K562 (cell line): ENCODE measurements around the gene ALDH16A1. TPM values are rescaled to one million over a fixed set of nuclear protein-coding genes. Genes with fewer than 3 reads are reported as not detected.
A peak's percentile ranks its signal among the peaks of the same experiment; 100 is the strongest.

Experiments
- ATAC-seq: fragments of 200-7000 bp; cut with Tn5 transposase; 3 replicates; pipeline ENCODE4 v1.9.1; 2020; ENCODE audit warnings: moderate library complexity
- BruUV-seq: library from RNA; stranded (reverse); fragments of 400-500 nt; replicated peaks from 2 replicates; lab custom pipeline; 2021; lab: Mats Ljungman, UMichigan
- CTCF ChIA-PET: fragments of 300-600 bp; formaldehyde crosslinking; extraction: SDS; loops from one replicate; lab custom pipeline; 2021; ENCODE audit warnings: low intra/inter-chr PET ratio; lab: Yijun Ruan, JAX
- POLR2A ChIA-PET: fragments of 300-600, 350-650 bp; sonication (Branson Sonifier 250); formaldehyde crosslinking; extraction: SDS; loops from one replicate; lab custom pipeline; 2021; ENCODE audit warnings: antibody characterized with exemption, inconsistent platforms; lab: Yijun Ruan, JAX
- DNase-seq, 4 experiments: peaks; one replicate each; pipeline versions ENCODE4 v3.0.0 to v3.0.0-alpha.2; 2011 to 2018; ENCODE audit warnings: low spot score in 3 of 4, mixed read lengths in 3 of 4; ENCODE audit errors: extremely low read depth in 1 of 4
- FAIRE-seq: peaks from 2 replicates; lab custom pipeline; 2011; peaks lifted over from hg19 to GRCh38; lab: Jason Lieb, UNC
- H2AFZ ChIP-seq: 2 replicates; pipeline ENCODE4 v1.6.0; 2011; ENCODE audit warnings: low read depth, low read length, control low read depth, inconsistent platforms
- H3K27ac ChIP-seq: fragments of 200-600 bp; 3 replicates; pipeline ENCODE4 v1.8.0; 2011; ENCODE audit warnings: low read depth, mild to moderate bottlenecking, control low read depth, inconsistent platforms, low read length, moderate library complexity, mixed read lengths; ENCODE audit errors: extremely low read depth
- H3K27me3 ChIP-seq, 2 experiments: fragments of 300-600 bp in 1 of 2; 2 replicates in 1 of 2; 3 replicates in 1 of 2; pipeline versions ENCODE4 v1.6.0 to v1.8.0; 2011; ENCODE audit warnings: inconsistent platforms in 2 of 2, low read length in 2 of 2, mild to moderate bottlenecking in 1 of 2, mixed read lengths in 1 of 2, moderate library complexity in 1 of 2; ENCODE audit not compliant: control insufficient read depth in 2 of 2, insufficient read depth in 2 of 2
- H3K36me3 ChIP-seq: fragments of 300-600 bp; 3 replicates; pipeline ENCODE4 v1.8.0; 2011; ENCODE audit warnings: mild to moderate bottlenecking, low read length, inconsistent platforms; ENCODE audit not compliant: control insufficient read depth, insufficient read depth
- H3K4me1 ChIP-seq, 2 experiments: fragments of 200-600 bp in 1 of 2; replicated peaks in 1 of 2; 2 replicates in 1 of 2; 3 replicates in 1 of 2; pipeline versions ENCODE4 v1.5.1 to v1.8.0; 2011; ENCODE audit warnings: inconsistent platforms in 2 of 2, low read length in 2 of 2, mild to moderate bottlenecking in 1 of 2, mixed read lengths in 1 of 2, moderate library complexity in 1 of 2; ENCODE audit not compliant: control insufficient read depth in 2 of 2, insufficient read depth in 2 of 2
- H3K4me2 ChIP-seq: 2 replicates; pipeline ENCODE4 v1.6.1; 2011; ENCODE audit warnings: low read length, control low read depth, inconsistent platforms, mixed read lengths; ENCODE audit not compliant: insufficient read depth
- H3K4me3 ChIP-seq: fragments of 200-600 bp; sonication (generic), shearing (Covaris generic); 2 replicates; pipeline ENCODE4 v1.5.1; 2016; ENCODE audit warnings: control low read depth, inconsistent platforms
- H3K79me2 ChIP-seq: fragments of 200-600 bp; 3 replicates; pipeline ENCODE4 v1.8.0; 2011; ENCODE audit warnings: low read length, inconsistent platforms; ENCODE audit not compliant: control insufficient read depth, insufficient read depth
- H3K9ac ChIP-seq, 2 experiments: 2 replicates each; pipeline versions ENCODE4 v1.6.0 to v1.6.1; 2011; ENCODE audit warnings: low read depth in 2 of 2, low read length in 2 of 2, control low read depth in 1 of 2, inconsistent platforms in 1 of 2, mild to moderate bottlenecking in 1 of 2, mixed read lengths in 1 of 2; ENCODE audit not compliant: insufficient read depth in 1 of 2
- H3K9me1 ChIP-seq: one replicate; pipeline ENCODE4 v1.6.0; 2011; ENCODE audit warnings: inconsistent platforms, mild to moderate bottlenecking, low read length, moderate library complexity; ENCODE audit not compliant: control insufficient read depth, insufficient read depth
- H3K9me3 ChIP-seq: replicated peaks from 2 replicates; pipeline ENCODE4 v1.5.1; 2011; ENCODE audit warnings: low read depth, low read length, inconsistent platforms; ENCODE audit not compliant: control insufficient read depth, insufficient read depth
- H4K20me1 ChIP-seq: replicated peaks from 2 replicates; pipeline ENCODE4 v1.6.1; 2011; ENCODE audit warnings: low read length, inconsistent platforms, mixed read lengths; ENCODE audit not compliant: control insufficient read depth, insufficient read depth
- ARNT ChIP-seq, 2 experiments: fragments of 450-650 bp; IDR thresholded peaks; 2 replicates each; pipeline ENCODE4 v1.6.1; 2016; ENCODE audit warnings: mild to moderate bottlenecking in 1 of 2
- CTBP1 ChIP-seq: fragments of 450-650 bp; IDR thresholded peaks from 2 replicates; pipeline ENCODE4 v1.6.1; 2016; ENCODE audit warnings: borderline replicate concordance
- ETV6 ChIP-seq, 3 experiments: fragments of 150-350 bp in 1 of 3; sonication (generic) in 1 of 3; formaldehyde crosslinking in 1 of 3; IDR thresholded peaks; 2 replicates each; pipeline versions ENCODE4 v1.6.1 to v1.8.0; 2014 to 2022; ENCODE audit warnings: borderline replicate concordance in 2 of 3, low read depth in 2 of 3, antibody characterized with exemption in 1 of 3, low read length in 1 of 3, mild to moderate bottlenecking in 1 of 3, missing genetic modification reagents in 1 of 3
- HDAC8 ChIP-seq: fragments of 450-650 bp; IDR thresholded peaks from 2 replicates; pipeline ENCODE4 v1.6.1; 2016; ENCODE audit warnings: mild to moderate bottlenecking, missing genetic modification characterization, moderate library complexity, missing compliant biosample characterization
- MBD2 ChIP-seq: sonication (generic); IDR thresholded peaks from 2 replicates; pipeline ENCODE4 v1.6.1; 2016; ENCODE audit warnings: low read depth, borderline replicate concordance
- NKRF ChIP-seq: fragments of 450-650 bp; IDR thresholded peaks from 2 replicates; pipeline ENCODE4 v1.6.1; 2016; ENCODE audit warnings: borderline replicate concordance
- NRF1 ChIP-seq, 2 experiments: fragments of 450-650 bp; IDR thresholded peaks in 1 of 2; conservative IDR thresholded peaks in 1 of 2; 2 replicates each; pipeline ENCODE4 v1.6.1; 2014; ENCODE audit warnings: mild to moderate bottlenecking in 2 of 2
- SOX6 ChIP-seq: fragments of 450-650 bp; IDR thresholded peaks from 2 replicates; pipeline ENCODE4 v1.6.1; 2014; ENCODE audit warnings: mild to moderate bottlenecking
- WGBS: fragments of 100-300 bp; shearing (Covaris generic); methylation state at CpG from one replicate; pipeline ENCODE4 v1.1.6; 2016; ENCODE audit warnings: low coverage, mixed read lengths; ENCODE audit not compliant: insufficient coverage; ENCODE audit errors: missing lambda C conversion rate; 5-methylcytosine and 5-hydroxymethylcytosine counted together
- in situ Hi-C: fragments of 300-500 bp; cut with MboI; formaldehyde crosslinking; loops from 4 replicates; pipeline ENCODE4 v1.15.0; 2018; ENCODE audit warnings: inconsistent platforms, mixed read lengths
- intact Hi-C: fragments of 100-400 bp; cut with micrococcal nuclease; formaldehyde crosslinking; loops from 2 replicates; pipeline ENCODE4 v1.14.2; 2022
- polyA plus RNA-seq, 8 experiments: library from polyadenylated mRNA; depleted of rRNA in 4 of 8; stranded (reverse) in 5 of 8; unstranded in 3 of 8; fragments of >200 nt; fragmentation: Nextera tagmentation in 2 of 8; fragmentation: Illumina TruSeq in 1 of 8; extraction: Ambion mirVana in 2 of 8; extraction: Trizol in 1 of 8; gene quantifications; 2 replicates each; pipeline versions ENCODE4 v1.2.1 to v1.2.3, GENCODE V29; 2011 to 2014; ENCODE audit warnings: inconsistent platforms in 1 of 8, missing spikeins in 1 of 8
- total RNA-seq, 7 experiments: library from RNA; depleted of rRNA in 6 of 7; stranded (reverse); fragments of >200 nt in 6 of 7; fragmentation: Illumina TruSeq in 2 of 7; extraction: Trizol in 2 of 7; gene quantifications; 2 replicates each; pipeline versions ENCODE4 v1.2.1 to v1.2.3, GENCODE V29; 2011 to 2021; ENCODE audit warnings: low replicate concordance in 1 of 7
- TF ChIP-seq, protein P1 (sequence below), 2 experiments: fragments of 450-650 bp in 1 of 2; sonication (generic) in 1 of 2; formaldehyde crosslinking in 1 of 2; IDR thresholded peaks in 1 of 2; conservative IDR thresholded peaks in 1 of 2; 2 replicates each; pipeline versions ENCODE4 v1.6.1 to v1.8.1; 2016 to 2023; ENCODE audit warnings: mild to moderate bottlenecking in 2 of 2, moderate library complexity in 2 of 2, inconsistent platforms in 1 of 2, missing genetic modification reagents in 1 of 2
- TF ChIP-seq, protein P2 (sequence below): fragments of 250-450 bp; sonication (Bioruptor Pico); IDR thresholded peaks from 2 replicates; pipeline ENCODE4 v1.9.0; 2021; ENCODE audit warnings: mild to moderate bottlenecking
- TF ChIP-seq, protein P3 (sequence below): fragments of 250-450 bp; sonication (Bioruptor Pico); IDR thresholded peaks from 2 replicates; pipeline ENCODE4 v1.8.0; 2021; ENCODE audit warnings: moderate library complexity, mild to moderate bottlenecking, inconsistent platforms

Gene ALDH16A1
- total and polyA plus RNA-seq, 9 of the 15 experiments (the other 6 are each of a cell fraction or from before 2014, with no cell fraction given): 2.2 to 52.2 (median 7.6) TPM

DNA sequence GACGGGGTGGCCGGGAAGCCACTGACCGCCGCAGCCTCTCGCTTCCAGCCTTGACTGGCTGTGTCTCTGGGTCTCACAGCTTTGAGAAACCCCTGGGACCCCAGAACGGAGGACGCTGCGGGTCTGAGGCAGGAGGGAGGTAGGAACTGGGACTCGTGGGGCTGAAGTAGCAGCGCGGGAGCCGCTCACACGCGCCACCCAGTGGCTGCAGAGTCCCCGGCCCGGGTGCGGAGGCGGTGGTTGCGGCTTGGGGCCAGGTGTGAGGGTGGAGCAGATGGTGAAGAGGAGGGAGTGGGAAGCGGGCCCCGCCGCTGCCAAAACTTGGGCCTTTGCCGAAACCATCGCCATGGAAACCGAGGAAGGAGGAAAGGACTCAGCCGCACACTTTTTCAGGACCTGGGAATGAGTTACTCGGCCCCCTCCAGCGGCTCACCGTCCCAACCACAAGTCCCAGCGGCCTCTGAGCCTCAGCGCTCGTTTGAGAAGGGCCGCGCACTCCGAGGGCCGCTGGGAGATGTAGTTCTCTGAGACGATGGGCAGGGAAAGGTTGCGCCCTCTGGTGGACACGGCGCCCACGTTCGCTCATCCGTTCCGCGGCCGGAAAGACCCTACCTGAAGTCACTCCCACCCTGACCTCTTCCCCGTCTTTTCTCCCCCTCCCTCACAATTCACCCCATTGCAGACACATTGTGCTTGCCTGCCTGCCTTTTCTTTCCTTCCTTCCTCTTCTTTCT lies 9.5 kb upstream of the ALDH16A1 start:
- intact Hi-C loops: loop anchor here (1.0 to 10.0 kb wide), 4 partner anchors 21 to 291 kb away; partner anchors contain the start of gene PTH2
- under 1% methylated on average over 39 of the region's 47 CpGs for WGBS
- TF ChIP-seq ARNT (IDR thresholded peaks at IDR 0.05) (0 out of 4 replicates have a peak, but pooled peaks of 1 of the 2 experiments have one; percentile 29), NKRF (peak; percentile 55; the same call in 1 of the 2 replicates), SOX6 (0 out of 2 replicates have a peak, but pooled peaks have one; percentile 29), NRF1 (conservative IDR thresholded peaks at IDR 0.05 in 1 of 2, IDR thresholded peaks at IDR 0.05 in 1 of 2) (peak; percentile 52 to 63; a peak in 3 of 4 replicates), MBD2 (peak; percentile 75), CTBP1 (peak; percentile 94), ETV6 (IDR thresholded peaks at IDR 0.05; ENCODE audit: borderline replicate concordance in 1 of 2, low read depth in 2 of 2, low read length in 1 of 2) (0 out of 4 replicates have a peak, but pooled peaks of 1 of the 2 experiments have one; percentile 25), ETV6 (CRISPR knock-in tag; IDR thresholded peaks at IDR 0.05; ENCODE audit: borderline replicate concordance) (no peak), HDAC8 (tag) (peak; percentile 63; the same call in 1 of the 2 replicates)
- TF ChIP-seq, protein P1, sequence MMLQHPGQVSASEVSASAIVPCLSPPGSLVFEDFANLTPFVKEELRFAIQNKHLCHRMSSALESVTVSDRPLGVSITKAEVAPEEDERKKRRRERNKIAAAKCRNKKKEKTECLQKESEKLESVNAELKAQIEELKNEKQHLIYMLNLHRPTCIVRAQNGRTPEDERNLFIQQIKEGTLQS (IDR thresholded peaks at IDR 0.05): no peak
- TF ChIP-seq, protein P1 (CRISPR knock-in tag; conservative IDR thresholded peaks at IDR 0.05): no peak
- TF ChIP-seq, protein P2, sequence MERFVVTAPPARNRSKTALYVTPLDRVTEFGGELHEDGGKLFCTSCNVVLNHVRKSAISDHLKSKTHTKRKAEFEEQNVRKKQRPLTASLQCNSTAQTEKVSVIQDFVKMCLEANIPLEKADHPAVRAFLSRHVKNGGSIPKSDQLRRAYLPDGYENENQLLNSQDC: 0 out of 2 replicates have a peak, but pooled peaks have one; percentile 16
- TF ChIP-seq, protein P3, sequence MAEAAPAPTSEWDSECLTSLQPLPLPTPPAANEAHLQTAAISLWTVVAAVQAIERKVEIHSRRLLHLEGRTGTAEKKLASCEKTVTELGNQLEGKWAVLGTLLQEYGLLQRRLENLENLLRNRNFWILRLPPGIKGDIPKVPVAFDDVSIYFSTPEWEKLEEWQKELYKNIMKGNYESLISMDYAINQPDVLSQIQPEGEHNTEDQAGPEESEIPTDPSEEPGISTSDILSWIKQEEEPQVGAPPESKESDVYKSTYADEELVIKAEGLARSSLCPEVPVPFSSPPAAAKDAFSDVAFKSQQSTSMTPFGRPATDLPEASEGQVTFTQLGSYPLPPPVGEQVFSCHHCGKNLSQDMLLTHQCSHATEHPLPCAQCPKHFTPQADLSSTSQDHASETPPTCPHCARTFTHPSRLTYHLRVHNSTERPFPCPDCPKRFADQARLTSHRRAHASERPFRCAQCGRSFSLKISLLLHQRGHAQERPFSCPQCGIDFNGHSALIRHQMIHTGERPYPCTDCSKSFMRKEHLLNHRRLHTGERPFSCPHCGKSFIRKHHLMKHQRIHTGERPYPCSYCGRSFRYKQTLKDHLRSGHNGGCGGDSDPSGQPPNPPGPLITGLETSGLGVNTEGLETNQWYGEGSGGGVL (CRISPR knock-in tag): no peak

More for the DNA sequence above, 9.5 kb upstream of the ALDH16A1 start:
- Histone ChIP-seq H3K79me2 (peaks cover 7% of the 10 kb centered on the region; the same call in 2 of the 3 replicates), H3K27me3 (peaks cover 7 to 19% of the 10 kb centered on the region in 2 experiments; a peak in 4 of 5 replicates), H3K4me1 (peaks cover 32 to 59% of the 10 kb centered on the region in 2 experiments), H4K20me1 (no peaks in the 10 kb centered on the region; the same call in 1 of the 2 replicates), H3K27ac (peak overlapping the region; percentile 78), H3K4me3 (peak overlapping the region; percentile 84), H2AFZ (peak overlapping the region; percentile 99), H3K4me2 (peak overlapping the region; percentile 89), H3K36me3 (peaks cover 23% of the 10 kb centered on the region; the same call in 2 of the 3 replicates), H3K9ac (peak overlapping the region; percentile 67 to 89), H3K9me1 (no peaks in the 10 kb centered on the region), H3K9me3 (no peaks in the 10 kb centered on the region)
- FAIRE-seq (peak; percentile 95), ATAC-seq (peak; percentile 88), DNase-seq (peak; percentile 69 to 96 (median 80))
- ChIA-PET CTCF (interaction anchor here (0.6 to 3.1 kb wide), 6 partner anchors 51 to 221 kb away, joined by 3 to 59 read pairs (median 4); partner anchors contain the start of genes DKKL1 and KASH5), POLR2A (interaction anchor here (0.6 to 1.7 kb wide), 3 partner anchors 10 to 198 kb away, joined by 3 to 5 read pairs (median 3); partner anchors contain the start of gene ALDH16A1)
- no TSS peak for BruUV-seq
- in situ Hi-C loops: no loop called here
